RWPE1 (cell line): ENCODE results near the gene UTY.

Source experiments
- CTCF ChIA-PET: fragments of 350-600 bp; sonication (Branson Sonifier 250); formaldehyde crosslinking; extraction: SDS; loops from one replicate; lab custom pipeline; 2021; lab: Yijun Ruan, JAX
- POLR2A ChIA-PET: fragments of 400-600 bp; formaldehyde crosslinking; extraction: SDS; loops from one replicate; lab custom pipeline; 2020; ENCODE audit warnings: antibody characterized with exemption; ENCODE audit not compliant: low non-redundant PET; lab: Yijun Ruan, JAX
- DNase-seq: peaks from one replicate; pipeline ENCODE4 v3.0.0; 2012; ENCODE audit warnings: low spot score
- H3K27ac ChIP-seq: fragments of 450-650 bp; 2 replicates; pipeline ENCODE4 v1.5.1; 2017
- TF ChIP-seq, protein P1 (sequence below): fragments of 450-650 bp; conservative IDR thresholded peaks from 2 replicates; pipeline ENCODE4 v1.5.1; 2017; ENCODE audit warnings: low read depth, mild to moderate bottlenecking

UTY gene

DNA sequence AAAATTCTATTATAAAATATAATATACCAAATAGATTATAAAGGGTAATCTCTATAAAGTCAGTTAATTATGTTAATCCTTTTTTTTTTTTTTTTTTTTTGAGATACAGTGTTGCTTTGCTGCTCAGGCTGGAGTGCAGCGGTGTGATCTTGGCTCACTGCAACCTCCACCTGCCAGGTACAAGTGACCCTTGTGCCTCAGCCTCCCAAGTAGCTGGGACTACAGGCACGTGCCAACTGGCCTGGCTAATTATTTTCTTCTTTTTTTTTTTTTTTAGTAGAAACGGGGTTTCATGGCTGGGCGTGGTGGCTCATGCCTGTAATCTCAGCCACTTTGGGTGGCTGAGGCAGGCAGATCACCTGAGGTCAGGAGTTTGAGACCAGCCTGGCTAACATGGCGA, 141.9 kb downstream of the UTY start:
- no peak for DNase-seq
- TF ChIP-seq, protein P1, sequence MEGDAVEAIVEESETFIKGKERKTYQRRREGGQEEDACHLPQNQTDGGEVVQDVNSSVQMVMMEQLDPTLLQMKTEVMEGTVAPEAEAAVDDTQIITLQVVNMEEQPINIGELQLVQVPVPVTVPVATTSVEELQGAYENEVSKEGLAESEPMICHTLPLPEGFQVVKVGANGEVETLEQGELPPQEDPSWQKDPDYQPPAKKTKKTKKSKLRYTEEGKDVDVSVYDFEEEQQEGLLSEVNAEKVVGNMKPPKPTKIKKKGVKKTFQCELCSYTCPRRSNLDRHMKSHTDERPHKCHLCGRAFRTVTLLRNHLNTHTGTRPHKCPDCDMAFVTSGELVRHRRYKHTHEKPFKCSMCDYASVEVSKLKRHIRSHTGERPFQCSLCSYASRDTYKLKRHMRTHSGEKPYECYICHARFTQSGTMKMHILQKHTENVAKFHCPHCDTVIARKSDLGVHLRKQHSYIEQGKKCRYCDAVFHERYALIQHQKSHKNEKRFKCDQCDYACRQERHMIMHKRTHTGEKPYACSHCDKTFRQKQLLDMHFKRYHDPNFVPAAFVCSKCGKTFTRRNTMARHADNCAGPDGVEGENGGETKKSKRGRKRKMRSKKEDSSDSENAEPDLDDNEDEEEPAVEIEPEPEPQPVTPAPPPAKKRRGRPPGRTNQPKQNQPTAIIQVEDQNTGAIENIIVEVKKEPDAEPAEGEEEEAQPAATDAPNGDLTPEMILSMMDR = no peak
- ChIA-PET CTCF (no interaction called here), POLR2A (no interaction called here)
- H3K27ac ChIP-seq = no peak overlapping the region

DNA sequence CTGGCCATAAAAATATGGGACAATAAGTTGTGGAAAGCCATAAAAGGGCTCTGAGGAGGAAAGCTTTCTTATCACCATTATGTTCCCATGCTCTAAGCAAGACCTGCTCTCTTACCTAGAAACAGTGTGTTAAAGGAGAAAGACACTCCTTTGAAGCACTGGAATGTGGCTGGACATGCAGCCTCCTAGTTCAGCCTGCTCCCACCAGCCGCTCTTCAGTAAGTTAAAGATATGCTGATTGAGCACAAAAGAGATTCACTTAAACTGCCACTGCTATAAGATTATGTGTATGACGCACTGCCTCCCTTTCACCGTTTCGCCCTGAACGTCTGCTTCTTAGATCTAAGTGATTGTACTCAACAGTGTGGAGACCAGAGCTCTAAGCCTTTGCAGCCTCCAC, 146.0 kb downstream of the UTY start:
- TF ChIP-seq, protein P1 = no peak
- H3K27ac ChIP-seq = no peak overlapping the region
- ChIA-PET CTCF (no interaction called here), POLR2A (no interaction called here)
- no peak for DNase-seq

DNA sequence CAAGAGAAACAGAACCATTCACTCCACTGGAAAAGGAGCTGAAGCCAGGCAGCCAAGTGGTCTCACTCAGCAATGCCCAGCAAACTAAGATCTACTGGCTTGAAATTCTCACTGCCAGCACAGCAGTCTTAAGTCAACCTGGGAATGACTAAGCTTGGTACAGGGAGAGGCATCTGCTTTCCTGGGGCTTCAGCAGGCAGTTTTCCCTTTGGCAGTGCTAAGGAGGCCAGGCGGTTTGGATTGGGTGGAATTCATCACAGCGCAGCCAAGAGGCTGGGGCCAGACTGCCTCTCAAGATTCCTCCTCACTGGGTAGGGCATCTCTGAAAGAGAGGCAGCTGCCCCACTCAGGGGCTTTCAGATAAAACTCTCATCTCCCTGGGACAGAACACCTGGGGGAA, 149.2 kb downstream of the UTY start:
- H3K27ac ChIP-seq = no peak overlapping the region
- TF ChIP-seq, protein P1 = no peak
- POLR2A ChIA-PET = no interaction called here
- CTCF ChIA-PET = no interaction called here
- no peak for DNase-seq

DNA sequence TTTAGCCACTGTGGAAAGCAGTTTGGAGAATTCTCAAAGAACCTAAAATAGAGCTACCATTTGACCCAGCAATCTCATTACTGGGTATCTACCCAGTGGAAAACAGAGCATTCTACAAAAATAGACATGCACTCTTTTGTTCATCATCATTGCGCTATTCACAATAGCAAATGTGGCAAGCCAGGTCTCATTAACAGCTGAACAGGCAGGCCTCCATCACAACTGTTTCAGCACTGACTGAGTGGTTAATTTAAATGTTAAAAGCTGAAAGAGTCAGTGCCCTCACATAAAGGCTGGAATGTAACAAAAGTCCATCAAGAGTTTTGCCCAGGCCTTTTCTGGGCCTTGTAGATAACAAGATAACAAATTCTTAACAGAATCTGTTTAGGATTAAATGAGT, 166.9 kb downstream of the UTY start:
- H3K27ac ChIP-seq = no peak overlapping the region
- POLR2A ChIA-PET = no interaction called here
- CTCF ChIA-PET = no interaction called here
- no peak for DNase-seq
- TF ChIP-seq, protein P1 = no peak

DNA sequence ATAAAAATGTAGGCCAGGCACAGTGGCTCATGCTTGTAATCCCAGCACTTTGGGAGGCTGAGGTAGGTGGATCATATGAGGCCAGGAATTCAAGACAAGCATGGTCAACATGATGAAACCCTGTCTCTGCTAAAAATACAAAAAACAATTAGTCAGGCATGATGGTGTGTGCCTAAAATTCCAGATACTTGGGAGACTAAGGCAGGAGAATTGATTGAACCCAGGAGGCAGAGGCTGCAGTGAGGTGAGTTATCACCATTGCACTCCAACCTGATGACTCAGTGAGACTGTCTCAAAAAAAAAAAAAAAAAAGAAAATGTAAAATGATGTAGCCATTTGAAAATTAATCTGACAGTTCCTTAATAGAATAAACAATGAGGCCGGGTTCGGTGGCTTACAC, 171.9 kb downstream of the UTY start:
- DNase-seq = no peak
- H3K27ac ChIP-seq = no peak overlapping the region
- ChIA-PET CTCF (no interaction called here), POLR2A (no interaction called here)
- TF ChIP-seq, protein P1 = no peak

DNA sequence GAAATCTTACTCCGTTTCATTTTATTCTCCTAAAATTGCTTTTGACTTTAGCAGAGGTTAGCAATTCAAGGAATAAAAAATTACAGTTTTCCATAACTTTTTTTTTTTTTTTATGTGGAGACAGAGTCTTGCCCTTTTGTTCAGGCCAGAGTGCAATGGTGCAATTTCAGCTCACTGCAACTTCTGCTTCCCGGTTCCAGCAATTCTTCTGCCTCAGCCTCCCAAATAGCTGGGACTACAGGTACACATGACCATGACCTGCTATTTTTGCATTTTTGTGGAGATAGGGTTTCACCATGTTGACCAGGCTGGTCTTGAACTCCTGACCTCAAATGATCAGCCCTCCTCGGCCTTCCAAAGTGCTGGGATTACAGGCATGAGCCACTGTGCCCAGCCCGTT, 179.0 kb downstream of the UTY start:
- no peak overlapping the region for H3K27ac ChIP-seq
- POLR2A ChIA-PET = no interaction called here
- TF ChIP-seq, protein P1 = no peak
- no peak for DNase-seq
- CTCF ChIA-PET = no interaction called here

DNA sequence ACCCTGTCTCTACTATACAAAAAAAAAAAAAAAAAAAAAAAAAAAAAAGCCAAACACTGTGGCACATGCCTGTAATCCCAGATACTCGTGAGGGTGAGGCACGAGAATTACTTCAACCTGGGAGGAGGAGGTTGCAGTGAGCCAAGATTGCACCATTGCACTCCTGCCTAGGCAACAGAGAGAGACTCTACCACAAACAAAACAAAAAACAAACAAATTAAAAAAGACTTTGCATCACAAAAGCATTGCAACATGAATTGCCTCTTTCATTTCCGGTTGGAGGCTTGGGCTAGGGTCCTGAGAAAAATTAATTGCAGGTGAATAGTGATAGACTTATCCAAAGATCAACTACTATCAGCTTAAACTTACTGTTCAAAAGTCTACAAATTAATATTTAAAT, 180.4 kb downstream of the UTY start:
- CTCF ChIA-PET = no interaction called here
- no peak for DNase-seq
- TF ChIP-seq, protein P1 = no peak
- POLR2A ChIA-PET = no interaction called here
- H3K27ac ChIP-seq = no peak overlapping the region
